ENCODE results near the gene PFN4.

The PFN4 gene

GRCh38 chr2:24076849-24077534, 46.1 kb downstream of the PFN4 start:
- no peak for DNase-seq

DNA sequence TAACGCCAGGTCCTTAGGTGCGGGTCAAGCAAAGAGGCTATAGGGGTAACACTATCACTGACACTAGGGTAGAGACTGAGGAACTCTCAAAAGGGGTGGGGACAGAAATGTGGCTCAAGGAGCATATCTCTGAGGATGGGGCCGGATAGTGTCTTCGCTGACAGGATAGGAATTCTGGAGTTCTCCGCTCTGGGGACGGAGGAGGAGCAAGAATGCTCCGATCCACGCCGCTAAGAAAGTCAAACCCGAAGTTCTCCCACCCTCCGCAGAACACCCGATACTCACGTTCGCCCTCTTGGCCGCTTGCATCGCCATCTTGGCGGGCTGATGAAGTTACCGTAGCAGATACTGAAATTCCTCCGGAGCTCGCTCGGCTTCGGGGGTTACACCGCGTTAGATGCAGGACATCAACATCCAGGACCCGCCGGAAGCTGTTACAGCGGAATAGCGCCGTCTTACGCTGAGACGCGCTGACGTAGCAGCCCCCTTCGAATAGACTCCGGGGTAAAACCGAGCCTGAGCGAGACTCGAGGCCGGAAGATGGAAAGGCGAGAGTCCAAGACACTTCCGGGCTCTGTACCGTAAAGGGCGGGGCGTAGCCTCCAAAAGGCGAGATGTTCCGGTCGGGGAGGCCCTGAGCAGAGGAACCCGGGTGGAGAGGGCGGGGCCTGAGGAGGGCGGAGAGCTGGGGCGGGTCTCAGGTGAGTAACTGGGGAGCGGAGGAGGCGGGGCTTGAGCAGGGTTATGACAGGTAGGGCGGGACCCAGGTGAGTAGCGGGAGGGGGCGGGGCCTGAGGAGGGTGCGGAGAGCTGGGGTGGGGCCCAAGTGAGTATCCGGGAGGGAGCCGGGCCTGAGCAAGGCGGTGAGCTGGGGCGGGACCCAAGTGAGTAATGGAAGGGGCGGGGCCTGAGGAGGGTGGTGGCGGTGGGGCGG, 47.0 kb downstream of the PFN4 start, which contains the start of gene SF3B6:
Gene SF3B6, minus strand, starts transcription at position 412 of the 934 bp plus-strand sequence. Its CDS starts 97 bp downstream, at position 315.
- peak; percentile 96 for DNase-seq

GRCh38 chr2:24075259-24075658, 47.9 kb downstream of the PFN4 start:
- no peak for DNase-seq

DNA sequence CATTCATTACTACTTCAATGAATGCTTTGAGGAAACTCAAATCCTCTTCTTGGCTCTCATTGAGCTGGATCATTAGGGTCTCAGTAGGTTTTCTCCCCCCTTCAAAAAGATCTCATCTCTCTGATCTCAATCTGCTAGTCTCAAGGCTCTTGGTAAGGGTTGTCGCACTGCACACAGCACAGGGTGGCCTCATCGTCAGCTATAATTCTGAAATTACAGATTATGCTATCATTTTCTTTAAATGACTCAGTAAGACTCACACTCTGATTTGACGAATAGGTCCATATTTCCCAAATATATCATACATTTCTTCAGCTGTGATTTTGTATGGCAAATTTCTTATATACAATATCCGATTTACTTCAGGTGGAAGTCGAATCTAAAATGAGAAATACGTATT, 49.3 kb downstream of the PFN4 start:
- no peak for DNase-seq

GRCh38 chr2:24072259-24072658, 50.9 kb downstream of the PFN4 start:
- DNase-seq = no peak

GRCh38 chr2:24065341-24065740, 57.8 kb downstream of the PFN4 start:
- no peak for DNase-seq

Measured in right forelimb (tissue), 1 donor.